K562 (cell line): Measurements from ENCODE around the gene TANK. TPM values are rescaled to one million over a fixed set of nuclear protein-coding genes. Genes with fewer than 3 reads are reported as not detected.

Source experiments
- BCOR ChIP-seq: fragments of 450-650 bp; IDR thresholded peaks from 2 replicates; pipeline ENCODE4 v1.6.1; 2016
- BDP1 ChIP-seq: IDR thresholded peaks from 3 replicates; pipeline ENCODE4 v1.6.1; 2011; ENCODE audit not compliant: insufficient read length, insufficient read depth
- C11orf30 ChIP-seq: fragments of 450-650 bp; IDR thresholded peaks from 2 replicates; pipeline ENCODE4 v1.6.1; 2016; ENCODE audit warnings: low read depth, mild to moderate bottlenecking
- DPF2 ChIP-seq: fragments of 450-650 bp; IDR thresholded peaks from 2 replicates; pipeline ENCODE4 v1.6.1; 2016
- EZH2 ChIP-seq: IDR thresholded peaks from 2 replicates; pipeline ENCODE4 v1.6.1; 2012; ENCODE audit warnings: low read depth, mild to moderate bottlenecking, inconsistent platforms, low read length, borderline replicate concordance
- HNRNPK ChIP-seq: fragments of 200-400 bp; formaldehyde crosslinking; IDR thresholded peaks from one replicate; pipeline ENCODE4 v1.6.1; 2018; ENCODE audit warnings: mild to moderate bottlenecking, low read depth, low read length; ENCODE audit not compliant: poor library complexity, severe bottlenecking
- MCM3 ChIP-seq: fragments of 450-650 bp; IDR thresholded peaks from 2 replicates; pipeline ENCODE4 v1.6.1; 2016
- NFATC3 ChIP-seq: fragments of 450-650 bp; IDR thresholded peaks from 2 replicates; pipeline ENCODE4 v1.6.1; 2017; ENCODE audit warnings: mild to moderate bottlenecking
- NR1H2 ChIP-seq: sonication (generic); formaldehyde crosslinking; IDR thresholded peaks from 2 replicates; pipeline ENCODE4 v1.4.0; 2020; ENCODE audit warnings: mild to moderate bottlenecking, missing genetic modification reagents
- SMARCA4 ChIP-seq: fragments of 450-650 bp; IDR thresholded peaks from 2 replicates; pipeline ENCODE4 v1.6.1; 2016
- ZNF507 ChIP-seq: conservative IDR thresholded peaks from 2 replicates; pipeline ENCODE4 v1.6.1; 2017; ENCODE audit warnings: missing genetic modification characterization, missing compliant biosample characterization
- polyA plus RNA-seq, 8 experiments: library from polyadenylated mRNA; depleted of rRNA in 4 of 8; stranded (reverse) in 5 of 8; unstranded in 3 of 8; fragments of >200 nt; fragmentation: Nextera tagmentation in 2 of 8; fragmentation: Illumina TruSeq in 1 of 8; extraction: Ambion mirVana in 2 of 8; extraction: Trizol in 1 of 8; gene quantifications; 2 replicates each; pipeline versions ENCODE4 v1.2.1 to v1.2.3, GENCODE V29; 2011 to 2014; ENCODE audit warnings: inconsistent platforms in 1 of 8, missing spikeins in 1 of 8
- total RNA-seq, 7 experiments: library from RNA; depleted of rRNA in 6 of 7; stranded (reverse); fragments of >200 nt in 6 of 7; fragmentation: Illumina TruSeq in 2 of 7; extraction: Trizol in 2 of 7; gene quantifications; 2 replicates each; pipeline versions ENCODE4 v1.2.1 to v1.2.3, GENCODE V29; 2011 to 2021; ENCODE audit warnings: low replicate concordance in 1 of 7
- TF ChIP-seq, protein P1 (sequence below): fragments of 250-450 bp; sonication (Bioruptor Pico); IDR thresholded peaks from 2 replicates; pipeline ENCODE4 v1.6.1; 2021; ENCODE audit warnings: mild to moderate bottlenecking
- TF ChIP-seq, protein P2 (sequence below), 2 experiments: fragments of 200-800 bp in 1 of 2; sonication (Bioruptor generic) in 1 of 2; sonication (generic) in 1 of 2; formaldehyde crosslinking in 1 of 2; IDR thresholded peaks in 1 of 2; conservative IDR thresholded peaks in 1 of 2; 2 replicates each; pipeline versions ENCODE4 v1.5.0 to v1.6.1; 2016 to 2020; ENCODE audit warnings: missing compliant biosample characterization in 1 of 2, missing genetic modification characterization in 1 of 2, missing genetic modification reagents in 1 of 2
- TF ChIP-seq, protein P3 (sequence below): fragments of 450-650 bp; IDR thresholded peaks from 2 replicates; pipeline ENCODE4 v1.6.1; 2018; ENCODE audit not compliant: partially characterized antibody

Gene TANK
- total and polyA plus RNA-seq, 9 of the 15 experiments (the other 6 are each of a cell fraction or from before 2014, with no cell fraction given), result 43.0 to 91.5 (median 54.4) TPM

DNA sequence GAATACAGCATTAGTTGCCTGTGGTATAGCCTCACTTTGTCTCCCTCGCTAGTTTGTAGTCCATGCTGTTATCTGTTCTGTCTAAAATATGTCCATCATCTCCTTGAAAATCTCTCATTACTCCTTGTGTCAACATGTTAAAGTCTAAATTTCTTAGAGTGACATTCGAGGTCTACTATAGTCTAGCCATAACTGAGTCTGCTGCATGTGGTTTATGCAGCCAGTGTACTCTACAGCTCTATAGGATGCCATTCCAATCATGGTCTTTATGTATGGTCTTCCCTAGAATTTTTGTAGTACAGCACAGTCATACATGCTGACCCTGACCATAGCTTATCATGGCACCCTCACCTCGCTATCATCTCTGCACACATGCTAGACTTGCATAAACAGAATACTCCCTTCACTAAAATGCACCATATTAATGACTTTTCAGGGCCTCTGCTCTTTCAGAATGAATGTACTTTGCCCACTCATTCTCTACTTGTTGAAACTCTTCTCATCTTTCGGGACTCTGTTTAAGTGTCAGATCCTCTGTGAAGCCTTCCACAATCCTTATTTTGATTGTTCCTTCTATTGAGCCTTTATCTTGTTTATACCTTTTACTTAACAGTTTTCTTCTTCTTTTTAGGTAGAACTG lies 12.8 kb downstream of the TANK start (continued):
- TF ChIP-seq SMARCA4, result peak; percentile 100
- peak; percentile 80 for TF ChIP-seq C11orf30
- no peak for TF ChIP-seq MCM3
- TF ChIP-seq NFATC3, result no peak
- peak; percentile 53; the same call in 1 of the 2 replicates for TF ChIP-seq BCOR
- TF ChIP-seq, protein P1, sequence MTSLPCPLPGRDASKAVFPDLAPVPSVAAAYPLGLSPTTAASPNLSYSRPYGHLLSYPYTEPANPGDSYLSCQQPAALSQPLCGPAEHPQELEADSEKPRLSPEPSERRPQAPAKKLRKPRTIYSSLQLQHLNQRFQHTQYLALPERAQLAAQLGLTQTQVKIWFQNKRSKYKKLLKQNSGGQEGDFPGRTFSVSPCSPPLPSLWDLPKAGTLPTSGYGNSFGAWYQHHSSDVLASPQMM, result no peak
- TF ChIP-seq, protein P2, sequence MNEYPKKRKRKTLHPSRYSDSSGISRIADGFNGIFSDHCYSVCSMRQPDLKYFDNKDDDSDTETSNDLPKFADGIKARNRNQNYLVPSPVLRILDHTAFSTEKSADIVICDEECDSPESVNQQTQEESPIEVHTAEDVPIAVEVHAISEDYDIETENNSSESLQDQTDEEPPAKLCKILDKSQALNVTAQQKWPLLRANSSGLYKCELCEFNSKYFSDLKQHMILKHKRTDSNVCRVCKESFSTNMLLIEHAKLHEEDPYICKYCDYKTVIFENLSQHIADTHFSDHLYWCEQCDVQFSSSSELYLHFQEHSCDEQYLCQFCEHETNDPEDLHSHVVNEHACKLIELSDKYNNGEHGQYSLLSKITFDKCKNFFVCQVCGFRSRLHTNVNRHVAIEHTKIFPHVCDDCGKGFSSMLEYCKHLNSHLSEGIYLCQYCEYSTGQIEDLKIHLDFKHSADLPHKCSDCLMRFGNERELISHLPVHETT (CRISPR knock-in tag; conservative IDR thresholded peaks at IDR 0.05 in 1 of 2, IDR thresholded peaks at IDR 0.05 in 1 of 2), result peak in 1 of 2 experiments; percentile 85; a peak in 2 of 4 replicates
- TF ChIP-seq ZNF507, result no peak
- no peak for TF ChIP-seq BDP1
- TF ChIP-seq, protein P3, sequence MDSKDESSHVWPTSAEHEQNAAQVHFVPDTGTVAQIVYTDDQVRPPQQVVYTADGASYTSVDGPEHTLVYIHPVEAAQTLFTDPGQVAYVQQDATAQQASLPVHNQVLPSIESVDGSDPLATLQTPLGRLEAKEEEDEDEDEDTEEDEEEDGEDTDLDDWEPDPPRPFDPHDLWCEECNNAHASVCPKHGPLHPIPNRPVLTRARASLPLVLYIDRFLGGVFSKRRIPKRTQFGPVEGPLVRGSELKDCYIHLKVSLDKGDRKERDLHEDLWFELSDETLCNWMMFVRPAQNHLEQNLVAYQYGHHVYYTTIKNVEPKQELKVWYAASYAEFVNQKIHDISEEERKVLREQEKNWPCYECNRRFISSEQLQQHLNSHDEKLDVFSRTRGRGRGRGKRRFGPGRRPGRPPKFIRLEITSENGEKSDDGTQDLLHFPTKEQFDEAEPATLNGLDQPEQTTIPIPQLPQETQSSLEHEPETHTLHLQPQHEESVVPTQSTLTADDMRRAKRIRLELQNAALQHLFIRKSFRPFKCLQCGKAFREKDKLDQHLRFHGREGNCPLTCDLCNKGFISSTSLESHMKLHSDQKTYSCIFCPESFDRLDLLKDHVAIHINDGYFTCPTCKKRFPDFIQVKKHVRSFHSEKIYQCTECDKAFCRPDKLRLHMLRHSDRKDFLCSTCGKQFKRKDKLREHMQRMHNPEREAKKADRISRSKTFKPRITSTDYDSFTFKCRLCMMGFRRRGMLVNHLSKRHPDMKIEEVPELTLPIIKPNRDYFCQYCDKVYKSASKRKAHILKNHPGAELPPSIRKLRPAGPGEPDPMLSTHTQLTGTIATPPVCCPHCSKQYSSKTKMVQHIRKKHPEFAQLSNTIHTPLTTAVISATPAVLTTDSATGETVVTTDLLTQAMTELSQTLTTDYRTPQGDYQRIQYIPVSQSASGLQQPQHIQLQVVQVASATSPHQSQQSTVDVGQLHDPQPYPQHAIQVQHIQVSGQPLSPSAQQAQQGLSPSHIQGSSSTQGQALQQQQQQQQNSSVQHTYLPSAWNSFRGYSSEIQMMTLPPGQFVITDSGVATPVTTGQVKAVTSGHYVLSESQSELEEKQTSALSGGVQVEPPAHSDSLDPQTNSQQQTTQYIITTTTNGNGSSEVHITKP, result no peak
- peak; percentile 82; the same call in 1 of the 2 replicates for TF ChIP-seq EZH2
- TF ChIP-seq NR1H2, result no peak
- TF ChIP-seq DPF2, result peak; percentile 100
- no peak for TF ChIP-seq HNRNPK
